Erythroblast (primary cell): ENCODE data around the gene PTPRA.

Experiments
- GATA1 ChIP-seq: IDR thresholded peaks from 2 replicates; pipeline ENCODE4 v1.6.1; 2011; ENCODE audit warnings: low read depth, mild to moderate bottlenecking, control low read depth, low read length, moderate library complexity
- POLR2A ChIP-seq: IDR thresholded peaks from 2 replicates; pipeline ENCODE4 v1.6.1; 2011; ENCODE audit warnings: mild to moderate bottlenecking, low read length

DNA sequence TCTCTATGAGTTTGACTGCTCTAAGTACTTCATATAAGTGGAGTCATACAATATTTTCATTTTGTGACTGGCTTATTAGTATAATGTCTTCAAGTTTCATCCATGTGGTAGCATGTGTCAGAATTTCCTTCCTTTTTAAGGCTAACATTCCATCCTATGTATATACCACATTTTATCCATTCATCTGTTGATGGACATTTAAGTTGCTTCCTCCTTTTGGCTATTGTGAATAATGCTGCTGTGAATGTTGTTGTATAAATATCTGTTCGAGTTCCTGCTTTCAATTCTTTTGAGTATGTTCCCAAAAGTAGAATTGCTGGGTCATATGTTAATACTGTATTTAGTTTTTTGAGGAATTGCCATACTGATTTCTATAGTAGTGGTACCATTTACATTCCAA is 79.5 kb downstream of the PTPRA start:
- no peak for TF ChIP-seq POLR2A
- no peak for TF ChIP-seq GATA1
